Measurements from ENCODE around the gene CSNK1G2.
"Not testable (repeated sequence)": the region's sequence is repeated elsewhere in the genome, so short reads cannot be mapped to it uniquely, and the experiment has no call there.

CSNK1G2 gene

DNA sequence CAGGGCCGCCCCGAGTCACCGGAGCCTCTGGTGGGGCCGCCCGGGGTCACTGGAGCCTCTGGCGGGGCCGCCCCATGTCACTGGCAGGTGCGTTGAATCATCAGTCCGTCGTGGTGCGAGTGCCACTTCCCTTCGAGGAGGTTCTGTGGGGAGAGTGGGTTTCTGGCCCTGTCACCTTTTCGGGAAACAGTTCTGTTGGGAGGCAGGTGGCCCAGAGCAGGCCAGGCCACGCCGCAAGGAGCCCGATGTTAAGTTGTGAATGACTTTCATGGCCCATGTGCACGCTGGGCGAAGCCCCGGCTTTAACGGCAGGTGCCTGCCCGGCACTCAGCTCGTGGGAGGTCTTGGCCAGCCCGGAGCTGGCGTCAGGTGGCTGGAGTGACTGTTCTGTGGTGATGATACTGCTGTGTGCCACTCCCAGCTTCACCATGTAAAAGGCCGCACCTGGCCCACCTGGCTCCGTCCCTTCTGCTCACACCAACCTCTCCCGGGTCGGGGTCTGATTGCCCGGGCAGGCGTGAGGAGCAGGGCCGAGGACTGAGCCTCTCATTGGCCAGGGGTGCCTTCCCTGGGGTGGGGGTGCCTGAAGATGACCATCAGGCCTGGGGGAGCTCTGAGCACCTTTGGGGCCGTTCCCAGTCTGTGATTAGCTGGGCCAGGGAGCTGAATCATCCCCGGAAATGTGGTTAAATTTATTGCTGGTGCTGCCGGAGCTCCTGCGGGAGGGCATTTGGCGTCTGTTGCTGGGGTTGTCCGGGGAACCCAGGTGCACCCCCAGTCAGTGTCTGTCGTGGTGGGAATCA is 29.2 kb downstream of the CSNK1G2 start:
- DNase-seq = no peak

- DNase-seq = no peak
Observed at GRCh38 chr19:1970806-1971502, 30.0 kb downstream of the CSNK1G2 start.

GRCh38 chr19:1974381-1975161 is 33.6 kb downstream of the CSNK1G2 start:
- DNase-seq = no peak

DNA sequence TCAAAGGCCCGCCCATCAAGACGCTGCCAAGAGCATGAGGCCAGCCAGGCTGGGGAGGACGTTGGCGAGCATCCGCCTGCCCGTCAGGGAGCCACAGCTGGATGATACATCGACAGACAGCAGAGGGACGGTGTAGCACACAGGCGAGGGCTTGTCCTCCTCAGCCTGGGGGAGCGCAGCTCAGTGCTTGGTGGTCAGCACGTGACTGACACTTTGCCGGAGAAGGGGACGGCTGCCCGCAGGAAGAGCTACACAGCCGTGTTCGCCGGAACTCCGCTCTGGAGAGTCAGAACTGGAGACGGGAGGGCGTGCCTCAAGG is 34.1 kb downstream of the CSNK1G2 start:
- DNase-seq = no peak

GRCh38 chr19:1977120-1977519 is 36.1 kb downstream of the CSNK1G2 start:
- no peak for DNase-seq

DNA sequence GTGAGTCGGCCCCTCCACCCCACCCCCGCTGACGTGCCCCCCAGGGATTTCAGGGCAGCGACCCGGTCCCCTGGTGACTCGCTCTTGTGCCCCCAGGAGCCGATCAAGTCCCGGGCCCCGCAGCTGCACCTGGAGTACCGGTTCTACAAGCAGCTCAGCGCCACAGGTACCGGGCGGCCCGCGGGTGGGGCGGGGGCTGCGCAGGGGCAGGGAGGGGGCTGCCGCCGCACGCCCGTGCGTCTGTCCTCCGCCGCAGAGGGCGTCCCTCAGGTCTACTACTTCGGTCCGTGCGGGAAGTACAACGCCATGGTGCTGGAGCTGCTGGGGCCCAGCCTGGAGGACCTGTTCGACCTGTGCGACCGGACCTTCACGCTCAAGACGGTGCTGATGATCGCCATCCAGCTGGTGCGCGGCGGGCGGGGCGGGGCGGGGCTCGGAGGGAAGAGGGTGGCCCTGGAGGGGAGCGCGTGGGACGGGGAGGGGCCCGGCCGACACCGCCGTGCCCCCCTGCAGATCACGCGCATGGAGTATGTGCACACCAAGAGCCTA is 37.4 kb downstream of the CSNK1G2 start:
- no peak for DNase-seq

DNA sequence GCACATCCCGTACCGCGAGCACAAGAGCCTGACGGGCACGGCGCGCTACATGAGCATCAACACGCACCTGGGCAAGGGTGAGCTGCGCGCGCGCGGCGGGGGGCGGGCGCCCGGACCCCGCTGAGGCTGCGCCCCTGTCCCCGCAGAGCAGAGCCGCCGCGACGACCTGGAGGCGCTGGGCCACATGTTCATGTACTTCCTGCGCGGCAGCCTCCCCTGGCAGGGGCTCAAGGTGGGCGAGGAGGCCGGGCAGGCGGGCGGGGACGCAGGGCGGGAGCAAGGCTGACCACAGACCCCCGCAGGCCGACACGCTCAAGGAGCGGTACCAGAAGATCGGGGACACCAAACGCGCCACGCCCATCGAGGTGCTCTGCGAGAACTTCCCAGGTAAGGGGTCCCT is 38.0 kb downstream of the CSNK1G2 start:
- no peak for DNase-seq

- DNase-seq = no peak
Observed at GRCh38 chr19:1979642-1980041, 38.7 kb downstream of the CSNK1G2 start.

DNA sequence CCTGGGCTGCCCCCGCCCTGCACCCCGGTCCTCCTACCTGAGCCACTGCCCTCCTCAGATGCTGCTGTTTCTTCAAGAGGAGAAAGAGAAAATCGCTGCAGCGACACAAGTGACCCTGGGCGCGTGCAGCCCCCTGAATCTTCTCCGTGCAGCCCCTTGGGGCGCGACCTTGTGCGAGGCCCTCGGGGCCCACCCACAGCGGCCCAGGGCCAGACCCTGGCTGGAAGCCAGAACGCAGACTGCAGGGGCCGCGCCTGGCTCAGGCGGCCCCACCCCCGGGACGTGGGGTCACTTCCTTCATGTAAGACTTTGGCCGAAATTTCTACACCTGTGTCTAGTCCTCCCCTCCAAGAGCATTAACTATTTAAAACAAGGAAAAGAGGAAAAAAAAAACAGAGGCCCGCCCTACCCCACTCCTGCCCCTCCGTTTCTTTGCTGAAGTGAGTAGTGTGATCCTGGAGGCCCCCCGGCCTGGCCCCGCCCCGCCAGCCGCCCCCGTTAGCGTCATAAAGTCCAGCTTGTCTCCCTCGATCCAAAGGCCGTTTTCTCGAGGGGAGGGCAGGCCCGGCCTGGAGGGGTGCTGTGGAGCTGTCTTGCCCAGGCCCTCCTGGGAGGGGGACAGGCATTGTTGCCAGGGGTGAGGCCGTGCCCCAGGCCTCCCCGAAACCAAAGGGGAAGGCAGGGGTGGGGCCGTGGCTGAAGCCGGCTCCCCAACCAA is 39.3 kb downstream of the CSNK1G2 start:
- DNase-seq = no peak

DNA sequence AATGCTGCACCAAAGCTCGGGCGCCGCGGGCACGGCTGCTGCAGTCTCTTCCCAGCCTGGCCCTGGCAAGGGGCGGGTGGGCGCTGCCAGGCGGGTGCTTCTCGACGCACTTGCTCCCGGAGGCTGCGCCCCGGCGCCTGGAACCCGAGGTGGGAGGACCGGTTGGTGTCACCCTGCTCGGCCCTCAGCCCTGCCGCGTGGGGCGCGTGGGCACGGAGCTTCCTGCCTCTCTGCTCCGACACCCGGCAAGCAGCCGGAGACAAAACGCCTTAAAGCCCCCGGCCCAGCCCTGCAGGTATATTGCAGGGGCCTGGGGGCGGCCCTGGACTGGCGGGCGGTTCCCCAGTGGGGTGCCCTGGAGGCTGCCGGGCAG is 39.8 kb downstream of the CSNK1G2 start:
- DNase-seq = no peak

GRCh38 chr19:1981253-1981652 is 40.3 kb downstream of the CSNK1G2 start:
- DNase-seq = no peak

GRCh38 chr19:1984357-1984756 is 43.4 kb downstream of the CSNK1G2 start:
- no peak for DNase-seq

DNA sequence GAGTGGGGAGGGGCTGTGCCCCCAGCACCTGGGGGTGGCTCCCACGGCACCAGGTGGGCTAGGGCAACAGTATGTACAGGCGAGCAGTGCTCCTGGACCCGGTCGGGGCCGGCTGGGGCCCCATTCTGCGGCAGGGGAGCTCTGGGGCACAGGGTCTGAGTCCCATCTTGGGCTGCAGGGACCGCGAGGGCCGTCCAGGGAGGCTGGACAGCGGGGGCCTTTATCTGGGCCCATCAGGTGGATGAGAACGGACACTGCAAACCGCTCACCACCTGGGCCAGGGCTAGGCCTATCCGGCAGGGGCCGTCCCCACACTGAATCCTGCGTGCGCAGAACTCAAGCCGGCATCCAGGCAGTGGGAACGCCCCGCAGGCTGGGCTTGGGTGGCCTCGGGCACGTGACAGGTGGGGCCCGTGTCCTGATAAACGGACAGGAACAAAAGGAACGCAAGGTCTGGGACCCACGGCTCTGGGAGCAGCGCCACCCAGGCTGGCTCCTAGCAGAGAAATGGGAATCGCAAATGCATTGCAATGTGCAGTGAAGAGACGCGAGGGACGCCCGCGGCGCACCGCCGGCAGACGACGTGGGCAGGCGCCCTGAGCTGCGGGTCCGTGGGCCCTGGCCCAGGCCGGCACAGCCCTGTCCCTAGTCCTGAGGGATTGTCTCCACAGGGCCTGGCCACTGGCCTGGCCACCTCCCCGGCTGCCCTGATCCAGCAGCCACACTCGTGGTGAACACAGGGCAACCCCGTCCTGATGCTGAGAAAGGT is 44.8 kb downstream of the CSNK1G2 start:
- DNase-seq = no peak

- DNase-seq = no peak
Observed at GRCh38 chr19:1986357-1987162, 45.6 kb downstream of the CSNK1G2 start.

- no peak for DNase-seq
Observed at GRCh38 chr19:1987197-1988187, 46.5 kb downstream of the CSNK1G2 start.

DNA sequence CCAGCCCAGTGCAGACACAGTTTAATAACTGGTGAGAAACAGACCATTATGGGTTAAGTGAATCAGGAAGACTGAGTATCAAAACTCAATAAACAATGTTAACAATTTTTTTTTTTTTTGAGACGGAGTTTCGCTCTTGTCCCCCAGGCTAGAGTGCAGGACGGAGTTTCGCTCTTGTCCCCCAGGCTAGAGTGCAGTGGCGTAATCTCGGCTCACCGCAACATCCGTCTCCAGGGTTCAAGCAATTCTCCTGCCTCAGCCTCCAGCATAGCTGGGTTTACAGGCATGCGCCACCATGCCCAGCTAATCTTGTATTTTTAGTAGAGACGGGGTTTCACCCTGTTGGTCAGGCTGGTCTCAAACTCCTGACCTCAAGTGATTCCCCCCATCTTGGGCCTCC is 47.5 kb downstream of the CSNK1G2 start:
- DNase-seq = not testable (repeated sequence)

DNA sequence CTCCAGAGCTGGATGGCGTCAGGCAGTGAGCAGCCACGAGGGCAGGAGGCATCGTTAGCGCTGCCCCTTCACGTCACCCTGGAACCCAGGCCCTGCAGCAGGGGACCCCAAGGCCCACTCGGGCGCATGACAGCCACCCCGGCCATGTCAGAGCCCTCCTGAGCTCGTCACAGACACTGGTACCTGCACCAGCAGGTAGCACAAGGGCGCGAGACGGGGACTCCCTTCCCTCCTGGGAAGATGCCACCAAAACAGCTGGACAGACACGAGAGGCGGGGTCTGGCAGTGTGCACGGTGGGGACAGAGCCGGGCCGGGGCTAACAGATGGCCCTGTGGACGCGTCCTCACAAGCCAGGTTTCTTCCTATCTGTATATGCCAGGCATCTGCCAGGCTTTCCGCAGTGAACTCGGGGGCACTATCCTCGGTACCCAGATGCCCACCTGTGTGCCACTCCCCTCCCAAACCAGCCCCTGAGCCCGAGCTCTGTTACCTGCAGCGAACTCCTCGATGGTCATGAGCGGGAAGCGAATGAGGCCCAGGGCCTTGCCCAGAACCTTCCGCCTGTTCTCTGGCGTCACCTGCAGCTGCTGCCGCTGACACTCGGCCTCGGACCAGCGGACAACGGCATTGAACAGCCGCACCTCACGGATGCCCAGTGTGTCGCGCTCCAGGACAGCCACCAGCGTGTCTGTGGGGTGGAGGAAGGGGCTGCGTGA is 48.7 kb downstream of the CSNK1G2 start:
- DNase-seq = no peak

DNA sequence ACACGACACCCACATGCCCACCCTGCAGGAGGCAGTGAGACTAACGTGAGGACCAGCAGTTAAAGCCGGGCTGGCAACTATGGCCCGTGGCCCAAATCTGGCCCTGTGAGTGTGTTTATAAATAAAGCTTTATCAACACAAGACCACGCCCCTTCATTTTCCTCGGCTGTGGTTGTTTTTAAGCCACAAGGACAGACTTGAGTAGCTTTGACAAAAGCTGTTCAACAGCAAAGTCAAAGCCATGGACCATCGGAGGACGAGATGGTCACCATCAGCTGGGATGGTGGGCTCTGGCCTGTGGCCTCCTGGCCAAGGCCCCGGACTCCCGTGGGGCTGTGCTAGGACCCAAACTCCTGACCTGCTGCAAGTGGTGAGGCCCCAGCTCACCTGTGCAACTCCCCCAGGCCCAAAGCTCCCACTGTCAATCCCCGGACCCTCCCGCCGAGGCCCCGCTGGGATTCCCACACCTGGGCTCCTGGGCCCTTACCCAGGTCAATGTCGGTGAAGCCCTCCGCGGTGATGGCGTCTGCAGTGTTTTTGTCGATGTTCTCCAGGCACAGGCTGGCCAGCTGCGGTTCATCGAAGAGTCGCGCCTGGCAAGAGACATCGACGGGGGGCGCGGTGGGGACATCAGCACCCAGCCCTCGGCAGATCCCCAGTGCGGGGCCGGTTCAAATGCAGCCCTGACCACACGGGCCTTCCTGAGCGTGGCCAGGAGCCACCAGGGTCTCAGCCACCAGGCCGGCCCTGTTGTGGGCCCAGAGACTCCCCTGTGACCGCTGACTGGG is 49.5 kb downstream of the CSNK1G2 start:
- no peak for DNase-seq
